ENCODE data around the gene RPL26. TPM values are rescaled to one million over a fixed set of nuclear protein-coding genes. Genes with fewer than 3 reads are reported as not detected.

RPL26 gene
- total RNA-seq, 6 experiments from 2014 or later, result 1,301 to 1,432 (median 1,370) TPM

- H3K9me3 Mint-ChIP-seq, result no peaks in the 10 kb centered on the region
- no peak for TF ChIP-seq CTCF (IDR thresholded peaks at IDR 0.05)
- 0 out of 2 replicates have a peak, but pooled peaks cover 1% of the 10 kb centered on the region for H3K4me1 Mint-ChIP-seq (ENCODE audit: low read depth)
- H3K4me3 Mint-ChIP-seq, result no peak overlapping the region
- H3K27me3 Mint-ChIP-seq (ENCODE audit: insufficient read depth), result peaks cover 20% of the 10 kb centered on the region
- no peak overlapping the region for H3K27ac Mint-ChIP-seq
- H3K36me3 Mint-ChIP-seq (ENCODE audit: low read depth), result no peaks in the 10 kb centered on the region
- DNase-seq, result no peak
These were observed 50.3 kb downstream of the RPL26 start for GRCh38 chr17:8332688-8333087.

DNA sequence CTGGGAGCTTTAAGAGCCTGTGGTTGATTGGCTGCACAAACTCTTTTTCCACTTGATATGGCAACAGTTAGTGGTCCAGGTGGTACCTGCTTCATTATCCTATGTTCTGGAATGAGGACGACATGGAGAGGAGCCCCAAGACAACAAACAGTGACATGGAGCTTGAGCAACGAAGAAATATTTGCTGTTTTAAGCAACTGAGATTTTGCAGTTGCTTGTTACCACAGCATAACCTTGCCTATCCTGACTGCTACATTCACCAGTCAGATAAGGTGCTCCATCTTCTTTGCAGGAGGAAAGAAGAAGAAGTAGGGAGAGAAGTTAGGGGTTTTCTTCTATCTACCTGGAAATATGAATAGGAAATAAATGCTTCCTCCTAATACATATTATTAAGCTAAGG lies 50.9 kb downstream of the RPL26 start:
- Mint-ChIP-seq H3K36me3 (ENCODE audit: low read depth) (no peaks in the 10 kb centered on the region), H3K4me3 (no peak overlapping the region), H3K27ac (no peak overlapping the region), H3K9me3 (no peaks in the 10 kb centered on the region), H3K4me1 (ENCODE audit: low read depth) (no peaks in the 10 kb centered on the region), H3K27me3 (ENCODE audit: insufficient read depth) (peaks cover 20% of the 10 kb centered on the region)
- no peak for DNase-seq
- no peak for TF ChIP-seq CTCF (IDR thresholded peaks at IDR 0.05)

Other genes with a start within 250 kb of the RPL26 start
- gene PER1, start 230.8 kb downstream of the RPL26 start, total RNA-seq (2021; fragmentation: NEBNext Ultra II Directional; extraction: Animal tissue kit (Norgen Biotek cat#: 25700)), result 10 to 100 TPM; 18.9 to 31.8 (median 26.9) TPM
- 10 to 100 TPM; 37.0 to 47.6 (median 44.5) TPM for gene VAMP2, start 220.2 kb downstream of the RPL26 start, total RNA-seq (2021; fragmentation: NEBNext Ultra II Directional; extraction: Animal tissue kit (Norgen Biotek cat#: 25700))
- gene TMEM107, start 206.8 kb downstream of the RPL26 start, total RNA-seq (2021; fragmentation: NEBNext Ultra II Directional; extraction: Animal tissue kit (Norgen Biotek cat#: 25700)), result 10 to 100 TPM; 13.8 to 18.8 (median 17.5) TPM
- 1 to 10 TPM; 4.4 to 6.0 (median 4.6) TPM for gene BORCS6, start 193.0 kb downstream of the RPL26 start, total RNA-seq (2021; fragmentation: NEBNext Ultra II Directional; extraction: Animal tissue kit (Norgen Biotek cat#: 25700))
- gene AURKB, start 172.6 kb downstream of the RPL26 start, total RNA-seq (2021; fragmentation: NEBNext Ultra II Directional; extraction: Animal tissue kit (Norgen Biotek cat#: 25700)), result 10 to 100 TPM; 24.5 to 43.4 (median 39.5) TPM
- 10 to 100 TPM in 5 of 6 experiments, 1 to 10 TPM in 1; 8.8 to 14.4 (median 10.8) TPM for gene CTC1, start 135.1 kb downstream of the RPL26 start, total RNA-seq (2021; fragmentation: NEBNext Ultra II Directional; extraction: Animal tissue kit (Norgen Biotek cat#: 25700))
- gene PFAS, start 133.9 kb downstream of the RPL26 start, total RNA-seq (2021; fragmentation: NEBNext Ultra II Directional; extraction: Animal tissue kit (Norgen Biotek cat#: 25700)), result 10 to 100 TPM; 46.8 to 63.9 (median 58.8) TPM
- gene RANGRF, start 94.5 kb downstream of the RPL26 start, total RNA-seq (2021; fragmentation: NEBNext Ultra II Directional; extraction: Animal tissue kit (Norgen Biotek cat#: 25700)), result 10 to 100 TPM; 27.8 to 32.2 (median 30.9) TPM
- 1 to 10 TPM; 1.6 to 3.7 (median 3.1) TPM for gene SLC25A35, start 87.8 kb downstream of the RPL26 start, total RNA-seq (2021; fragmentation: NEBNext Ultra II Directional; extraction: Animal tissue kit (Norgen Biotek cat#: 25700))
- gene ARHGEF15, start 73.0 kb downstream of the RPL26 start, total RNA-seq (2021; fragmentation: NEBNext Ultra II Directional; extraction: Animal tissue kit (Norgen Biotek cat#: 25700)), result not detected
- not detected for gene ODF4, start 43.4 kb downstream of the RPL26 start, total RNA-seq (2021; fragmentation: NEBNext Ultra II Directional; extraction: Animal tissue kit (Norgen Biotek cat#: 25700))
- not detected for gene RNF222, start 14.6 kb upstream of the RPL26 start, total RNA-seq (2021; fragmentation: NEBNext Ultra II Directional; extraction: Animal tissue kit (Norgen Biotek cat#: 25700))
- gene NDEL1, start 52.7 kb upstream of the RPL26 start, total RNA-seq (2021; fragmentation: NEBNext Ultra II Directional; extraction: Animal tissue kit (Norgen Biotek cat#: 25700)), result 10 to 100 TPM; 65.4 to 79.1 (median 69.2) TPM
- gene MYH10, start 247.5 kb upstream of the RPL26 start, total RNA-seq (2021; fragmentation: NEBNext Ultra II Directional; extraction: Animal tissue kit (Norgen Biotek cat#: 25700)), result 10 to 100 TPM; 54.0 to 63.3 (median 58.3) TPM

All from HFFc6 (cell line).